SK-N-SH (cell line): ENCODE results near the gene WDR7. TPM values are rescaled to one million over a fixed set of nuclear protein-coding genes. Genes with fewer than 3 reads are reported as not detected.

ENCODE experiments used
- CTCF ChIA-PET: fragments of 300-600, 350-600 bp; formaldehyde crosslinking; extraction: SDS; loops from one replicate; lab custom pipeline; 2021; lab: Yijun Ruan, JAX
- POLR2A ChIA-PET: fragments of 350-600 bp; sonication (Branson Sonifier 250); formaldehyde crosslinking; extraction: SDS; loops from one replicate; lab custom pipeline; 2020; ENCODE audit warnings: antibody characterized with exemption, inconsistent platforms; lab: Yijun Ruan, JAX
- DNase-seq: peaks from one replicate; pipeline ENCODE4 v3.0.0; 2012
- H2AFZ ChIP-seq: fragments of 200-600 bp; sonication (generic); 2 replicates; pipeline ENCODE4 v1.8.1; 2016; ENCODE audit warnings: antibody characterized with exemption, mild to moderate bottlenecking, low read depth
- H3F3A ChIP-seq: fragments of 200-600 bp; sonication (generic); replicated peaks from 2 replicates; pipeline ENCODE3; 2016; ENCODE audit warnings: antibody characterized with exemption, mild to moderate bottlenecking; ENCODE audit not compliant: insufficient read depth
- H3K27ac ChIP-seq, 2 experiments: fragments of 200-500 bp in 1 of 2; fragments of 200-600 bp in 1 of 2; sonication (Bioruptor generic) in 1 of 2; sonication (generic), shearing (Covaris generic) in 1 of 2; 2 replicates each; pipeline versions ENCODE4 v1.5.1 to v1.6.1; 2014 to 2016; ENCODE audit warnings: low read depth in 2 of 2, inconsistent platforms in 1 of 2, low read length in 1 of 2, mild to moderate bottlenecking in 1 of 2, mixed read lengths in 1 of 2
- H3K27me3 ChIP-seq: fragments of 200-600 bp; sonication (generic), shearing (Covaris generic); 2 replicates; pipeline ENCODE4 v1.6.1; 2016; ENCODE audit warnings: mixed run types; ENCODE audit not compliant: insufficient read depth
- H3K36me3 ChIP-seq, 2 experiments: fragments of 200-500 bp in 1 of 2; fragments of 200-600 bp in 1 of 2; sonication (Bioruptor generic) in 1 of 2; sonication (generic) in 1 of 2; replicated peaks in 1 of 2; 2 replicates each; pipeline versions ENCODE3 to v1.5.1; 2014 to 2016; ENCODE audit warnings: low read length in 1 of 2, mild to moderate bottlenecking in 1 of 2; ENCODE audit not compliant: insufficient read depth in 2 of 2, control insufficient read depth in 1 of 2
- H3K4me1 ChIP-seq, 2 experiments: fragments of 200-500 bp in 1 of 2; fragments of 200-600 bp in 1 of 2; sonication (Bioruptor generic) in 1 of 2; sonication (generic), shearing (Covaris generic) in 1 of 2; 2 replicates each; pipeline versions ENCODE4 v1.5.1 to v1.6.1; 2014 to 2016; ENCODE audit warnings: low read depth in 1 of 2, low read length in 1 of 2, mixed run types in 1 of 2; ENCODE audit not compliant: insufficient read depth in 2 of 2, control insufficient read depth in 1 of 2
- H3K4me2 ChIP-seq: fragments of 200-600 bp; sonication (generic), shearing (Covaris generic); 2 replicates; pipeline ENCODE4 v1.6.1; 2017; ENCODE audit warnings: mixed run types
- H3K4me3 ChIP-seq, 2 experiments: fragments of 200-500 bp in 1 of 2; fragments of 200-600 bp in 1 of 2; sonication (Bioruptor generic) in 1 of 2; sonication (generic), shearing (Covaris generic) in 1 of 2; 2 replicates each; pipeline versions ENCODE4 v1.5.1 to v1.8.1; 2014 to 2016; ENCODE audit warnings: low read depth in 2 of 2, inconsistent platforms in 1 of 2, low read length in 1 of 2, mild to moderate bottlenecking in 1 of 2, mixed read lengths in 1 of 2, moderate library complexity in 1 of 2
- H3K79me2 ChIP-seq: fragments of 200-600 bp; sonication (generic); 2 replicates; pipeline ENCODE4 v1.8.1; 2017; ENCODE audit warnings: mild to moderate bottlenecking; ENCODE audit not compliant: insufficient read depth
- H3K9ac ChIP-seq: fragments of 200-600 bp; sonication (generic); 2 replicates; pipeline ENCODE4 v1.6.1; 2017; ENCODE audit warnings: mixed run types
- H3K9me2 ChIP-seq: fragments of 200-600 bp; sonication (generic); 2 replicates; pipeline ENCODE4 v1.6.1; 2017; ENCODE audit warnings: mixed run types
- H3K9me3 ChIP-seq: fragments of 200-600 bp; sonication (generic); 2 replicates; pipeline ENCODE4 v1.6.1; 2017; ENCODE audit warnings: mixed run types, mild to moderate bottlenecking, moderate library complexity
- H4K20me1 ChIP-seq: fragments of 200-600 bp; sonication (generic); 2 replicates; pipeline ENCODE4 v1.6.1; 2017; ENCODE audit warnings: mild to moderate bottlenecking, mixed run types; ENCODE audit not compliant: insufficient read depth
- ELF1 ChIP-seq: IDR thresholded peaks from 2 replicates; pipeline ENCODE4 v1.4.0; 2012
- FOXM1 ChIP-seq: IDR thresholded peaks from 2 replicates; pipeline ENCODE4 v1.4.0; 2012; ENCODE audit warnings: low read depth, mild to moderate bottlenecking
- GABPA ChIP-seq: IDR thresholded peaks from 2 replicates; pipeline ENCODE4 v1.4.0; 2012; ENCODE audit warnings: low read depth, mild to moderate bottlenecking
- NFIC ChIP-seq: IDR thresholded peaks from 2 replicates; pipeline ENCODE4 v1.4.0; 2012; ENCODE audit warnings: borderline replicate concordance
- RFX5 ChIP-seq: IDR thresholded peaks from 2 replicates; pipeline ENCODE4 v1.6.1; 2012; ENCODE audit warnings: mild to moderate bottlenecking, improper control_type of control experiment, low read length
- SIN3A ChIP-seq: IDR thresholded peaks from 2 replicates; pipeline ENCODE4 v1.6.1; 2012; ENCODE audit warnings: low read depth, mild to moderate bottlenecking, low read length, moderate library complexity, borderline replicate concordance
- YY1 ChIP-seq: IDR thresholded peaks from 2 replicates; pipeline ENCODE4 v1.4.0; 2012; ENCODE audit warnings: low read depth, mild to moderate bottlenecking
- WGBS: methylation state at CpG from one replicate; pipeline ENCODE4 v1.1.6; 2017; ENCODE audit warnings: low lambda C conversion rate; 5-methylcytosine and 5-hydroxymethylcytosine counted together
- polyA plus RNA-seq, 3 experiments: library from polyadenylated mRNA; depleted of rRNA; stranded (reverse); fragments of >200 nt; gene quantifications; 2 replicates each; pipeline ENCODE4 v1.2.3, GENCODE V29; 2012
- TF ChIP-seq, protein P1 (sequence below): IDR thresholded peaks from 2 replicates; pipeline ENCODE4 v1.6.1; 2012; ENCODE audit warnings: mild to moderate bottlenecking, low read depth, low read length, moderate library complexity
- TF ChIP-seq, protein P2 (sequence below): IDR thresholded peaks from 2 replicates; pipeline ENCODE4 v1.4.0; 2012; ENCODE audit warnings: low read depth
- TF ChIP-seq, protein P3 (sequence below): IDR thresholded peaks from 2 replicates; pipeline ENCODE4; 2012
- TF ChIP-seq, protein P4 (sequence below): IDR thresholded peaks from 2 replicates; pipeline ENCODE4 v1.4.0; 2012; ENCODE audit warnings: low read depth, borderline replicate concordance
- TF ChIP-seq, protein P5 (sequence below): fragments of 150-350 bp; IDR thresholded peaks from 2 replicates; pipeline ENCODE4 v1.6.1; 2017; ENCODE audit warnings: antibody characterized with exemption, low read length, low read depth, borderline replicate concordance

The WDR7 gene
- polyA plus RNA-seq, 1 of the 3 experiments (the other 2 are of a cell fraction), result 4.1 TPM

DNA sequence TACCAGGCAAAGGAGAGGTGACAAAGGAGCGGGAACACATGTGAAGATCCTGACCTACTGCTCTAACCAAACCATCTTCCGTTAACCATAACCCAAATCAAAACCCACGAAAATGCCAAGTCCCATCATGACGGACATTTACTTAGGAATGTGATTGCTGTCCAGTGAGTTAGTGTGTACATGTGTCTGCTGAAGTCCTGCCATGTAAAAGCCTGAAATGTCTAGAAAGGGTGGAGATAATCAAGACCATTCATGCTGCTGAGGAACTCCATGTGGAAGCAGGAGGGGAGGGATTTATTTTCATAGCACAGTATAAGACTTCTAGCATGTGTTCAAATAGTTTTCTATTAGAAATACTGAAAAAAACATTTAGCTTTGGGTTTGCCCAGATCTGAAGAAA, 358.7 kb downstream of the WDR7 start:
- H3K9ac ChIP-seq, result no peak overlapping the region
- H3K79me2 ChIP-seq, result no peaks in the 10 kb centered on the region
- H3K27me3 ChIP-seq, result no peaks in the 10 kb centered on the region
- H3K4me3 ChIP-seq, result no peak overlapping the region
- DNase-seq, result no peak
- H3K27ac ChIP-seq, result no peak overlapping the region; a peak in 1 of 4 replicates
- H4K20me1 ChIP-seq, result no peaks in the 10 kb centered on the region
- peaks cover 5% of the 10 kb centered on the region for H3F3A ChIP-seq
- H3K4me2 ChIP-seq, result no peak overlapping the region
- TF ChIP-seq, protein P1, sequence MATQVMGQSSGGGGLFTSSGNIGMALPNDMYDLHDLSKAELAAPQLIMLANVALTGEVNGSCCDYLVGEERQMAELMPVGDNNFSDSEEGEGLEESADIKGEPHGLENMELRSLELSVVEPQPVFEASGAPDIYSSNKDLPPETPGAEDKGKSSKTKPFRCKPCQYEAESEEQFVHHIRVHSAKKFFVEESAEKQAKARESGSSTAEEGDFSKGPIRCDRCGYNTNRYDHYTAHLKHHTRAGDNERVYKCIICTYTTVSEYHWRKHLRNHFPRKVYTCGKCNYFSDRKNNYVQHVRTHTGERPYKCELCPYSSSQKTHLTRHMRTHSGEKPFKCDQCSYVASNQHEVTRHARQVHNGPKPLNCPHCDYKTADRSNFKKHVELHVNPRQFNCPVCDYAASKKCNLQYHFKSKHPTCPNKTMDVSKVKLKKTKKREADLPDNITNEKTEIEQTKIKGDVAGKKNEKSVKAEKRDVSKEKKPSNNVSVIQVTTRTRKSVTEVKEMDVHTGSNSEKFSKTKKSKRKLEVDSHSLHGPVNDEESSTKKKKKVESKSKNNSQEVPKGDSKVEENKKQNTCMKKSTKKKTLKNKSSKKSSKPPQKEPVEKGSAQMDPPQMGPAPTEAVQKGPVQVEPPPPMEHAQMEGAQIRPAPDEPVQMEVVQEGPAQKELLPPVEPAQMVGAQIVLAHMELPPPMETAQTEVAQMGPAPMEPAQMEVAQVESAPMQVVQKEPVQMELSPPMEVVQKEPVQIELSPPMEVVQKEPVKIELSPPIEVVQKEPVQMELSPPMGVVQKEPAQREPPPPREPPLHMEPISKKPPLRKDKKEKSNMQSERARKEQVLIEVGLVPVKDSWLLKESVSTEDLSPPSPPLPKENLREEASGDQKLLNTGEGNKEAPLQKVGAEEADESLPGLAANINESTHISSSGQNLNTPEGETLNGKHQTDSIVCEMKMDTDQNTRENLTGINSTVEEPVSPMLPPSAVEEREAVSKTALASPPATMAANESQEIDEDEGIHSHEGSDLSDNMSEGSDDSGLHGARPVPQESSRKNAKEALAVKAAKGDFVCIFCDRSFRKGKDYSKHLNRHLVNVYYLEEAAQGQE, result no peak
- TF ChIP-seq GABPA, result no peak
- TF ChIP-seq, all 33 proteins: peak for 0
- POLR2A ChIA-PET, result no interaction called here
- Histone ChIP-seq H3K36me3 (no peaks in the 10 kb centered on the region), H3K4me1 (peaks cover 7 to 9% of the 10 kb centered on the region in 2 experiments; a peak in 3 of 4 replicates), H3K9me2 (no peaks in the 10 kb centered on the region), H2AFZ (no peak overlapping the region), H3K9me3 (no peaks in the 10 kb centered on the region)
- CTCF ChIA-PET, result interaction anchor here (0.8 kb wide), 1 partner anchor 141 kb away, joined by 4 read pairs; no protein-coding TSS in a partner anchor
- 91% methylated on average over 4 of the region's 4 CpGs for WGBS

DNA sequence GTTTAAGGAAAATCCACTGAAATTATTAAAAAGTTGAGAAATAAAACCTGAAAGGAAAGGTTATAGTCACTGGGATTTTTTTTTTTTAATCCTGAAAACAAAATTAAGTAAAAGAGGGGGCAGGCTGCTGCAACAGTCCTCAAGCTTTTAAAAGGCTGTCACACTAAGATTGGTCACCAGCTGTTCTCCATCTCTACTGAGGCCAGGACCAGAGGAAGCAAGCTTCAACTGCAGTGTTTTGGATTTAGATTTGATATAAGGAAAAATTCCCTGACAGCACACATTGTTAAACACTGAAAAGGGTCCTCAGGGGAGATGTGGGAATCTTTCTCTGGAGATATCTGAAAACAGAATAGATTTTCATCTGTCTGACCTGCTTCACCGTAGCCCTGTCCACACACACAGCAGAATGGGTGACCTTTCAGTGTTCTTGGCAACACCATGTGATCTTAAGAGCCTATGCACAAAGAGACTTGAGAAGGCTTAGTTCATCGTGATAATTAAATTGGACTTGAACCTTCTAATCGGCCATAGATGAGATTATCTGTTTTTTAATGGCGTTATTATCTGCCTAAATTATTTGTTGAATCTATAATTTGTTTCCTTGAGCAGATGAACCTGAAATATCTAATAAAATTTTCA, 363.7 kb downstream of the WDR7 start:
- Histone ChIP-seq H3K27ac (no peak overlapping the region), H3K4me3 (no peak overlapping the region), H4K20me1 (no peaks in the 10 kb centered on the region), H3K9me2 (no peaks in the 10 kb centered on the region), H3K4me2 (no peak overlapping the region), H3K4me1 (peaks cover 0 to 7% of the 10 kb centered on the region in 2 experiments; a peak in 2 of 4 replicates), H3F3A (no peaks in the 10 kb centered on the region), H3K79me2 (no peaks in the 10 kb centered on the region), H3K9ac (no peak overlapping the region), H2AFZ (no peak overlapping the region), H3K9me3 (no peaks in the 10 kb centered on the region), H3K36me3 (no peaks in the 10 kb centered on the region), H3K27me3 (no peaks in the 10 kb centered on the region)
- no peak for DNase-seq
- WGBS, result 59% methylated on average over 4 of the region's 4 CpGs
- POLR2A ChIA-PET, result interaction anchor here (0.6 kb wide), 1 partner anchor 766 kb away, joined by 7 read pairs; no protein-coding TSS in a partner anchor
- CTCF ChIA-PET, result interaction anchor here (0.7 kb wide), 1 partner anchor 53 kb away, joined by 3 read pairs; no protein-coding TSS in a partner anchor
- TF ChIP-seq, protein P2, sequence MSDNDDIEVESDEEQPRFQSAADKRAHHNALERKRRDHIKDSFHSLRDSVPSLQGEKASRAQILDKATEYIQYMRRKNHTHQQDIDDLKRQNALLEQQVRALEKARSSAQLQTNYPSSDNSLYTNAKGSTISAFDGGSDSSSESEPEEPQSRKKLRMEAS, result no peak
- TF ChIP-seq, protein P3, sequence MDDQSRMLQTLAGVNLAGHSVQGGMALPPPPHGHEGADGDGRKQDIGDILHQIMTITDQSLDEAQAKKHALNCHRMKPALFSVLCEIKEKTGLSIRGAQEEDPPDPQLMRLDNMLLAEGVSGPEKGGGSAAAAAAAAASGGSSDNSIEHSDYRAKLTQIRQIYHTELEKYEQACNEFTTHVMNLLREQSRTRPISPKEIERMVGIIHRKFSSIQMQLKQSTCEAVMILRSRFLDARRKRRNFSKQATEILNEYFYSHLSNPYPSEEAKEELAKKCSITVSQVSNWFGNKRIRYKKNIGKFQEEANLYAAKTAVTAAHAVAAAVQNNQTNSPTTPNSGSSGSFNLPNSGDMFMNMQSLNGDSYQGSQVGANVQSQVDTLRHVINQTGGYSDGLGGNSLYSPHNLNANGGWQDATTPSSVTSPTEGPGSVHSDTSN, result no peak
- TF ChIP-seq, protein P1, result no peak
- TF ChIP-seq, protein P4, sequence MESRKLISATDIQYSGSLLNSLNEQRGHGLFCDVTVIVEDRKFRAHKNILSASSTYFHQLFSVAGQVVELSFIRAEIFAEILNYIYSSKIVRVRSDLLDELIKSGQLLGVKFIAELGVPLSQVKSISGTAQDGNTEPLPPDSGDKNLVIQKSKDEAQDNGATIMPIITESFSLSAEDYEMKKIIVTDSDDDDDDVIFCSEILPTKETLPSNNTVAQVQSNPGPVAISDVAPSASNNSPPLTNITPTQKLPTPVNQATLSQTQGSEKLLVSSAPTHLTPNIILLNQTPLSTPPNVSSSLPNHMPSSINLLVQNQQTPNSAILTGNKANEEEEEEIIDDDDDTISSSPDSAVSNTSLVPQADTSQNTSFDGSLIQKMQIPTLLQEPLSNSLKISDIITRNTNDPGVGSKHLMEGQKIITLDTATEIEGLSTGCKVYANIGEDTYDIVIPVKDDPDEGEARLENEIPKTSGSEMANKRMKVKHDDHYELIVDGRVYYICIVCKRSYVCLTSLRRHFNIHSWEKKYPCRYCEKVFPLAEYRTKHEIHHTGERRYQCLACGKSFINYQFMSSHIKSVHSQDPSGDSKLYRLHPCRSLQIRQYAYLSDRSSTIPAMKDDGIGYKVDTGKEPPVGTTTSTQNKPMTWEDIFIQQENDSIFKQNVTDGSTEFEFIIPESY, result no peak
- TF ChIP-seq, protein P5, sequence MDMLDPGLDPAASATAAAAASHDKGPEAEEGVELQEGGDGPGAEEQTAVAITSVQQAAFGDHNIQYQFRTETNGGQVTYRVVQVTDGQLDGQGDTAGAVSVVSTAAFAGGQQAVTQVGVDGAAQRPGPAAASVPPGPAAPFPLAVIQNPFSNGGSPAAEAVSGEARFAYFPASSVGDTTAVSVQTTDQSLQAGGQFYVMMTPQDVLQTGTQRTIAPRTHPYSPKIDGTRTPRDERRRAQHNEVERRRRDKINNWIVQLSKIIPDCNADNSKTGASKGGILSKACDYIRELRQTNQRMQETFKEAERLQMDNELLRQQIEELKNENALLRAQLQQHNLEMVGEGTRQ, result no peak
- TF ChIP-seq YY1 (no peak), GABPA (no peak), SIN3A (no peak), RFX5 (no peak), ELF1 (no peak), FOXM1 (no peak), NFIC (no peak)
